Measurements from ENCODE around the gene FRAS1. TPM values are rescaled to one million over a fixed set of nuclear protein-coding genes. Genes with fewer than 3 reads are reported as not detected.

The FRAS1 gene
- total and polyA plus RNA-seq, 2 donors (not counting 3 experiments of a cell fraction or from before 2014, with no cell fraction given): 1.4 to 3.6 TPM

DNA sequence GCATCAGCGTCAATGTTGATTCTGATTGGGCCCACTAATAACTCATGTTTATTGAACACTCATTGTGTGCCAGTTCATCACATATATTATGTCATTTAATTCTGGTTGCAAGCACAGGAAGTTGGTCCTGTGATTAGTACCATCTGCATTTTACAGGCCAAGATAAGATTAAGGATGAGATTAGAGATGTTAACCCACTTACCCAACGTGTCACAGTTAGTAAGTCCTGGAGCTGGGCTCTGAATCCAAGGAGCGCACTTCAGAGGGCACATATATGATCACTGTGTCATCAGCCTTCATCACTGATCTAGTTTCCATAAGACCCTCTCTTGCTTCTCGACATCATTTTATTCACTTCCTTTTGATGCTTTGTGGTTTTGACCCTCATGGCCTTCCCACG lies 289.1 kb downstream of the FRAS1 start:
- Histone ChIP-seq H2AFZ (ENCODE audit: low read depth, low read length) (no peak overlapping the region), H3K79me2 (ENCODE audit: control insufficient read depth, insufficient read depth, low read length) (no peaks in the 10 kb centered on the region), H3K9ac (replicated peaks; ENCODE audit: extremely low read depth, insufficient read depth, low read length) (no peak overlapping the region), H3K4me2 (ENCODE audit: insufficient read depth, low read length) (no peak overlapping the region), H3K27me3 (ENCODE audit: control insufficient read depth in 2 of 2, insufficient read depth in 2 of 2, low read length in 2 of 2) (peaks cover 0 to 1% of the 10 kb centered on the region in 2 experiments), H3K4me3 (replicated peaks in 1 of 3; ENCODE audit: insufficient read depth in 1 of 3, low read depth in 1 of 3, low read length in 3 of 3) (no peak overlapping the region), H3K4me1 (ENCODE audit: control insufficient read depth, extremely low read depth, insufficient read depth, low read length) (no peaks in the 10 kb centered on the region), H3K9me1 (replicated peaks; ENCODE audit: control insufficient read depth, extremely low read depth, insufficient read depth, low read length) (no peaks in the 10 kb centered on the region), H3K9me3 (replicated peaks; ENCODE audit: control insufficient read depth, insufficient read depth, low read length) (no peaks in the 10 kb centered on the region), H3K36me3 (ENCODE audit: control insufficient read depth in 2 of 2, extremely low read depth in 1 of 2, insufficient read depth in 2 of 2, low read length in 2 of 2) (no peaks in the 10 kb centered on the region), H4K20me1 (replicated peaks; ENCODE audit: control insufficient read depth, extremely low read depth, insufficient read depth, low read length) (no peaks in the 10 kb centered on the region), H3K27ac (ENCODE audit: insufficient read depth, low read depth, low read length) (no peak overlapping the region)
- ChIA-PET CTCF (interaction anchor here (1.1 to 1.3 kb wide), 2 partner anchors 9 to 287 kb away, joined by 3 read pairs; no protein-coding TSS in a partner anchor), POLR2A (no interaction called here)
- DNase-seq (ENCODE audit: low read depth, low spot score) (no peak), FAIRE-seq (no peak)
- intact Hi-C loops (cut with micrococcal nuclease): no loop called here
- no peak for TF ChIP-seq JUN (IDR thresholded peaks at IDR 0.05; ENCODE audit: borderline replicate concordance, insufficient read depth, insufficient read length, low read depth)
- TF ChIP-seq, protein P1, sequence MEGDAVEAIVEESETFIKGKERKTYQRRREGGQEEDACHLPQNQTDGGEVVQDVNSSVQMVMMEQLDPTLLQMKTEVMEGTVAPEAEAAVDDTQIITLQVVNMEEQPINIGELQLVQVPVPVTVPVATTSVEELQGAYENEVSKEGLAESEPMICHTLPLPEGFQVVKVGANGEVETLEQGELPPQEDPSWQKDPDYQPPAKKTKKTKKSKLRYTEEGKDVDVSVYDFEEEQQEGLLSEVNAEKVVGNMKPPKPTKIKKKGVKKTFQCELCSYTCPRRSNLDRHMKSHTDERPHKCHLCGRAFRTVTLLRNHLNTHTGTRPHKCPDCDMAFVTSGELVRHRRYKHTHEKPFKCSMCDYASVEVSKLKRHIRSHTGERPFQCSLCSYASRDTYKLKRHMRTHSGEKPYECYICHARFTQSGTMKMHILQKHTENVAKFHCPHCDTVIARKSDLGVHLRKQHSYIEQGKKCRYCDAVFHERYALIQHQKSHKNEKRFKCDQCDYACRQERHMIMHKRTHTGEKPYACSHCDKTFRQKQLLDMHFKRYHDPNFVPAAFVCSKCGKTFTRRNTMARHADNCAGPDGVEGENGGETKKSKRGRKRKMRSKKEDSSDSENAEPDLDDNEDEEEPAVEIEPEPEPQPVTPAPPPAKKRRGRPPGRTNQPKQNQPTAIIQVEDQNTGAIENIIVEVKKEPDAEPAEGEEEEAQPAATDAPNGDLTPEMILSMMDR (IDR thresholded peaks at IDR 0.05; ENCODE audit: extremely low read depth in 1 of 2, insufficient read depth in 1 of 2, low read depth in 1 of 2, low read length in 2 of 2): no peak
- no peak for TF ChIP-seq GATA2 (IDR thresholded peaks at IDR 0.05; ENCODE audit: insufficient read depth, insufficient read length, low read depth, low read length)
- no peak for TF ChIP-seq POLR2A (IDR thresholded peaks at IDR 0.05; ENCODE audit: low read depth, low read length)
- TF ChIP-seq, protein P2, sequence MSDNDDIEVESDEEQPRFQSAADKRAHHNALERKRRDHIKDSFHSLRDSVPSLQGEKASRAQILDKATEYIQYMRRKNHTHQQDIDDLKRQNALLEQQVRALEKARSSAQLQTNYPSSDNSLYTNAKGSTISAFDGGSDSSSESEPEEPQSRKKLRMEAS (IDR thresholded peaks at IDR 0.05; ENCODE audit: insufficient read depth, insufficient read length): no peak
- TF ChIP-seq EZH2 (IDR thresholded peaks at IDR 0.05; ENCODE audit: borderline replicate concordance, low read depth, low read length, severe bottlenecking): no peak
- TF ChIP-seq POLR2AphosphoS5 (IDR thresholded peaks at IDR 0.05; ENCODE audit: insufficient read depth, low read depth, low read length): no peak
- TF ChIP-seq MYC (IDR thresholded peaks at IDR 0.05; ENCODE audit: low read depth, low read length): no peak
- no peak for TF ChIP-seq FOS (IDR thresholded peaks at IDR 0.05; ENCODE audit: borderline replicate concordance, insufficient read depth, low read length)
- BruUV-seq (replicated peaks): no TSS peak
- dilution Hi-C loops (cut with MboI; ENCODE audit: extremely low pct_ligation_motif_present, low sequenced_read_pairs): no loop called here

Measured in endothelial cell of umbilical vein (primary cell).